SU-DHL-6 (cell line): Measurements from ENCODE around the gene DISP3.

Source experiments
- CTCF ChIP-seq: fragments of 200-600 bp; sonication (generic); IDR thresholded peaks from one replicate; pipeline ENCODE4 v1.5.1; 2017; ENCODE audit warnings: antibody characterized with exemption, mild to moderate bottlenecking, low read length, moderate library complexity; ENCODE audit not compliant: insufficient read depth, poor library complexity, severe bottlenecking
- EZH2phosphoT487 ChIP-seq: fragments of 200-600 bp; sonication (generic), shearing (Covaris generic); conservative IDR thresholded peaks from 2 replicates; pipeline ENCODE4 v1.6.1; 2018; ENCODE audit warnings: mild to moderate bottlenecking, antibody characterized with exemption, low read length, moderate library complexity, mixed read lengths

GRCh38 chr1:11492235-11492634 lies 13.3 kb downstream of the DISP3 start:
- TF ChIP-seq CTCF (no peak), EZH2phosphoT487 (no peak)
